AG10803 (cell line): Measurements from ENCODE around the gene CD300LF.

Experiments used
- DNase-seq: peaks from one replicate; pipeline ENCODE4 v3.0.0; 2010; ENCODE audit warnings: low read depth
- H3K4me3 ChIP-seq: 2 replicates; pipeline ENCODE4 v1.5.1; 2011; ENCODE audit warnings: mild to moderate bottlenecking, low read length, control low read depth
- TF ChIP-seq, protein P1 (sequence below): conservative IDR thresholded peaks from 2 replicates; pipeline ENCODE4 v1.5.1; 2011; ENCODE audit warnings: mild to moderate bottlenecking, low read length, control low read depth, inconsistent platforms

CD300LF gene

DNA sequence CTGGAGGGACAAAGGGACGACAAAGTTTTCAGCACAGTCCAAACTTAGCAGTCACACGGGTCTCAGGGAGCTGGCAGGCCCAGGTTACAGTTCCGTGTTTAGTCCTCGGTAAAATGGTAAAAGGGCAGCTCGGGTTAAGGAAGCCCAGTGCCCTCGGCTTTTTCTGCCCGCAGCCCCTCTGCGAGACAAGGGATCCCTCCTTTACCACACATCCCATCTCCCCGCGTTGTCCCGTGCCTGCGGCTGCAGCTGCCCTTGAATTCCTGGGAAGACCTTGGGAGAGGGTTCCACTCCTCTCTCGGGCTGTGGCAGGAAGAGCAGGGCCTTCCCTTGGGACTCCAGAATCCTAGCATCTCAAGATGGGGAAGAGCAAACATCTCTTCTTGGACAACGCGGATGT is 17.1 kb upstream of the CD300LF start:
- H3K4me3 ChIP-seq = no peak overlapping the region
- no peak for DNase-seq
- TF ChIP-seq, protein P1, sequence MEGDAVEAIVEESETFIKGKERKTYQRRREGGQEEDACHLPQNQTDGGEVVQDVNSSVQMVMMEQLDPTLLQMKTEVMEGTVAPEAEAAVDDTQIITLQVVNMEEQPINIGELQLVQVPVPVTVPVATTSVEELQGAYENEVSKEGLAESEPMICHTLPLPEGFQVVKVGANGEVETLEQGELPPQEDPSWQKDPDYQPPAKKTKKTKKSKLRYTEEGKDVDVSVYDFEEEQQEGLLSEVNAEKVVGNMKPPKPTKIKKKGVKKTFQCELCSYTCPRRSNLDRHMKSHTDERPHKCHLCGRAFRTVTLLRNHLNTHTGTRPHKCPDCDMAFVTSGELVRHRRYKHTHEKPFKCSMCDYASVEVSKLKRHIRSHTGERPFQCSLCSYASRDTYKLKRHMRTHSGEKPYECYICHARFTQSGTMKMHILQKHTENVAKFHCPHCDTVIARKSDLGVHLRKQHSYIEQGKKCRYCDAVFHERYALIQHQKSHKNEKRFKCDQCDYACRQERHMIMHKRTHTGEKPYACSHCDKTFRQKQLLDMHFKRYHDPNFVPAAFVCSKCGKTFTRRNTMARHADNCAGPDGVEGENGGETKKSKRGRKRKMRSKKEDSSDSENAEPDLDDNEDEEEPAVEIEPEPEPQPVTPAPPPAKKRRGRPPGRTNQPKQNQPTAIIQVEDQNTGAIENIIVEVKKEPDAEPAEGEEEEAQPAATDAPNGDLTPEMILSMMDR = no peak

DNA sequence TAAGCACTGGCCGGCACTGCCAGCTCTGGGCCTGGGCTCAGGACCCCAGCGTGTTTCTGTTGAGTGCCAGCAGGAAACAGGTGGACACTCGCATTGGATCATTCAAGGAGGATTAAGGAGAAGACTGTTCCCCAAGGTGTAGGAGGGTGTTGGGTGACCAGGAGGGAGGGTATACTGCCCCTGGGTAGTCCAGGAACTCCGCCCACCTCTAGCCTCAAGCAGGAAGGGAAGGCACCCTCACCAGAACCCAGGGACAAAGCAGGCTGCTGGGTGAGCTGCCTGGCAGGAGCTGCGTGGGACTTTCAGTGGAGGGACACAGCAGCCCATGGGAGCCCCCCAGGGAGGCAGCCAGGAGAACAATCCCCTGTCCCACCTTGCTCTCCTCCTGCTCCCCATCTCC is 16.6 kb upstream of the CD300LF start:
- H3K4me3 ChIP-seq = no peak overlapping the region
- TF ChIP-seq, protein P1 = no peak
- DNase-seq = no peak

DNA sequence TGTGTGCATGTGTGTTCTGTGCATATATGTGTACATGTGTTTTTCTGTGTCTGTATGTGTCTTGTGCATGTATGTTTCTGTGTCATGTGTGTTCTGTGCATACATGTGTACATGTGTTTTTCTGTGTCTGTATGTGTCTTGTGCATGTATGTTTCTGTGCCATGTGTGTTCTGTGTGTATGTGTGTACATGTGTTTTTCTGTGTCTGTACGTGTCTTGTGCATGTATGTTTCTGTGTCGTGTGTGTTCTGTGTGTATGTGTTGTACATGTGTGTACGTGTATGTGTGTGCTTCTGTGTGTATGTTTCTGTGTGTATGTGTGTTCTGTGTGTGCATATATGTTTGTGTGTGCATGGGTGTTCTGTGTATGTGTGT is 16.0 kb upstream of the CD300LF start:
- DNase-seq = no peak
- no peak overlapping the region for H3K4me3 ChIP-seq
- TF ChIP-seq, protein P1 = no peak

DNA sequence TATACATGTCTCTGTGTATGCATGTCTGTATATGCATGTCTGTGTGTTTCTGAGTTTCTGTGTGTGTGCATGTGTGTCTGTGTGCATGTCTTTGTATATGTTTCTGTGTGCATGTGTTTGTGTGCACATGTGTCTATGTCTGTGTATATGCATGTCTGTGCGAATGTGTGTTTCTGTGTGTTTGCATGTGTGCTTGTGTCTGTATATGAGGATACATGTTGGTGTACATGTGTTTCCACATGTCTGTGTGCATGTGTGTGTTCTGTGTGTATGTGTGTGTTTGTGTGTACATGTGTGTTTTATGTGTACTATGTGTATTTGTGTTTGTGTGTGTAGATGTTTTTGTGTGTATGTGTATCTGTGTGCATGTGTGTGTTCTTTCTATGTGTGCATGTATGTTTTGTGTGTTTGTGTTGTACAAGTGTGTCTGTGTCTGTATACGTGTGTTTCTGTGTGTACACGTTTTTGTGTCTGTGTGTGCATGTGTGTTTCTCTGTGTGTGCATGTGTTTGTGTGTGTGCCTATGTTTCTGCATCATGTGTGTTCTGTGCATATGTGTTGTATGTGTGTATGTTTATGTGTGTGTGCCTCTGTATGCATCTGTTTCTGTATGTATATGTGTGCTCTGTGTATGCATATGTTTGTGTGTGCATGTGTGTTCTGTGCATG is 15.4 kb upstream of the CD300LF start:
- TF ChIP-seq, protein P1 = no peak
- H3K4me3 ChIP-seq = no peak overlapping the region
- no peak for DNase-seq

DNA sequence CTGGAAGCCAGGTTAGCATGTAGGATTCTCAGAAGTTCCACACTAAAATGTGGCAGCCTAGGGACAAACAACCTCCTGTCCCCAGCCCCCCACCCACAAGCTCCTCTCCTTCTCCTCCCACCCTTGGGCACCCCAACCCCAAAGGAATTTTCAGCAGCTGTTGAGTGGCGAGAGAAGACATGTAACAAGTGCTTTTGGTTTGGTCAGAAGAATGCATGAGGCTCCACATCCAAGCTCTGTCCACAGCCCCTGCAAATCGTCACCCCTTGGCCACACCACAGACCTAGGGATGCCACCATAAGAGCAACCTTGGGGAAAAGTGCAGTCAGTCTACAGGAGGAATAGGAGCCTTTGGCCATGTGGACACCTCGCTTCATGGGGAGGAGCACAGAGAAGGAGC is 12.4 kb upstream of the CD300LF start:
- TF ChIP-seq, protein P1 = no peak
- no peak for DNase-seq
- no peak overlapping the region for H3K4me3 ChIP-seq

DNA sequence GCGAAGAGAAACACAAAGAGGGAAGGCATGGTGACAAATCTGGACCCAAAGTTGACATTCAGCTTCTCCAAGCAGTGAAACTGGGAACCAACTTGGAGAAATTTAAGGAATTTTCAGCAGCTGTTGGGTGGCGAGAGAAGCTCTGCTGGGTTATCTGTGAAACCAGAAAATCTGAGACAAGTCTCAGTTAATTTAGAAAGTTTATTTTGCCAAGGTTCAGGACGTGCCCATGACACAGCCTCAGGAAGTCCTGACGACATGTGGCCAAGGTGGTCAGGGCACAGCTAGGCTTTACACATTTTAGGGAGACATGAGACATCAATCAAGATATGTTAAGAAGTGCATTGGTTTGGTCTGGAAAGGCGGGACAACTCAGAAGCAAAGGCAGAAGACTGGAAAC is 11.2 kb upstream of the CD300LF start:
- TF ChIP-seq, protein P1 = no peak
- no peak for DNase-seq
- H3K4me3 ChIP-seq = no peak overlapping the region

DNA sequence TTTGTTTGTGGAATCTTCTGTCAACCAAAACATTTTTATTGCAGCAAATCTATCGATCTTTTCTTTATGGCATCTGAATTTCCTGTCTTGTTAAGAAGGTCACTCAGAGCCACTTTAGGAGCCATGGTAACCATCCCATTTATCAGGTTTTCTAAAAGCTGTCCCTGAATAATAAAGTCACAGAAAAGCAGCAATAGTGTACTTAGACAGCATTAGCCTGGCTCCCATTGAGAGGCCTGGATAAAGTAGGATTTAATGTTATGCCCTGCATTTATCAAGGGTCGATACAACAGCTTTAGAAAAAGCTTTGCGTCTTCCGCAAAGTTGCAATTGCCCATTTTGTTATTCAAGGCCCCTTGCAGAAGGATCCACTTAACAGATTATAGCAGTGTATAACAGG is 10.1 kb upstream of the CD300LF start:
- DNase-seq = no peak
- TF ChIP-seq, protein P1 = no peak
- no peak overlapping the region for H3K4me3 ChIP-seq
